K562 (cell line): ENCODE measurements around the gene SIRT7. TPM values are rescaled to one million over a fixed set of nuclear protein-coding genes. Genes with fewer than 3 reads are reported as not detected.

Experiments used
- ATAC-seq: fragments of 200-7000 bp; cut with Tn5 transposase; 3 replicates; pipeline ENCODE4 v1.9.1; 2020; ENCODE audit warnings: moderate library complexity
- BruUV-seq: library from RNA; stranded (reverse); fragments of 400-500 nt; replicated peaks from 2 replicates; lab custom pipeline; 2021; lab: Mats Ljungman, UMichigan
- CTCF ChIA-PET: fragments of 300-600 bp; formaldehyde crosslinking; extraction: SDS; loops from one replicate; lab custom pipeline; 2021; ENCODE audit warnings: low intra/inter-chr PET ratio; lab: Yijun Ruan, JAX
- POLR2A ChIA-PET: fragments of 300-600, 350-650 bp; sonication (Branson Sonifier 250); formaldehyde crosslinking; extraction: SDS; loops from one replicate; lab custom pipeline; 2021; ENCODE audit warnings: antibody characterized with exemption, inconsistent platforms; lab: Yijun Ruan, JAX
- DNase-seq, 4 experiments: peaks; one replicate each; pipeline versions ENCODE4 v3.0.0 to v3.0.0-alpha.2; 2011 to 2018; ENCODE audit warnings: low spot score in 3 of 4, mixed read lengths in 3 of 4; ENCODE audit errors: extremely low read depth in 1 of 4
- FAIRE-seq: peaks from 2 replicates; lab custom pipeline; 2011; peaks lifted over from hg19 to GRCh38; lab: Jason Lieb, UNC
- H2AFZ ChIP-seq: 2 replicates; pipeline ENCODE4 v1.6.0; 2011; ENCODE audit warnings: low read depth, low read length, control low read depth, inconsistent platforms
- H3K27ac ChIP-seq: fragments of 200-600 bp; 3 replicates; pipeline ENCODE4 v1.8.0; 2011; ENCODE audit warnings: low read depth, mild to moderate bottlenecking, control low read depth, inconsistent platforms, low read length, moderate library complexity, mixed read lengths; ENCODE audit errors: extremely low read depth
- H3K27me3 ChIP-seq, 2 experiments: fragments of 300-600 bp in 1 of 2; 2 replicates in 1 of 2; 3 replicates in 1 of 2; pipeline versions ENCODE4 v1.6.0 to v1.8.0; 2011; ENCODE audit warnings: inconsistent platforms in 2 of 2, low read length in 2 of 2, mild to moderate bottlenecking in 1 of 2, mixed read lengths in 1 of 2, moderate library complexity in 1 of 2; ENCODE audit not compliant: control insufficient read depth in 2 of 2, insufficient read depth in 2 of 2
- H3K36me3 ChIP-seq: fragments of 300-600 bp; 3 replicates; pipeline ENCODE4 v1.8.0; 2011; ENCODE audit warnings: mild to moderate bottlenecking, low read length, inconsistent platforms; ENCODE audit not compliant: control insufficient read depth, insufficient read depth
- H3K4me1 ChIP-seq, 2 experiments: fragments of 200-600 bp in 1 of 2; replicated peaks in 1 of 2; 2 replicates in 1 of 2; 3 replicates in 1 of 2; pipeline versions ENCODE4 v1.5.1 to v1.8.0; 2011; ENCODE audit warnings: inconsistent platforms in 2 of 2, low read length in 2 of 2, mild to moderate bottlenecking in 1 of 2, mixed read lengths in 1 of 2, moderate library complexity in 1 of 2; ENCODE audit not compliant: control insufficient read depth in 2 of 2, insufficient read depth in 2 of 2
- H3K4me2 ChIP-seq: 2 replicates; pipeline ENCODE4 v1.6.1; 2011; ENCODE audit warnings: low read length, control low read depth, inconsistent platforms, mixed read lengths; ENCODE audit not compliant: insufficient read depth
- H3K4me3 ChIP-seq: fragments of 200-600 bp; sonication (generic), shearing (Covaris generic); 2 replicates; pipeline ENCODE4 v1.5.1; 2016; ENCODE audit warnings: control low read depth, inconsistent platforms
- H3K79me2 ChIP-seq: fragments of 200-600 bp; 3 replicates; pipeline ENCODE4 v1.8.0; 2011; ENCODE audit warnings: low read length, inconsistent platforms; ENCODE audit not compliant: control insufficient read depth, insufficient read depth
- H3K9ac ChIP-seq, 2 experiments: 2 replicates each; pipeline versions ENCODE4 v1.6.0 to v1.6.1; 2011; ENCODE audit warnings: low read depth in 2 of 2, low read length in 2 of 2, control low read depth in 1 of 2, inconsistent platforms in 1 of 2, mild to moderate bottlenecking in 1 of 2, mixed read lengths in 1 of 2; ENCODE audit not compliant: insufficient read depth in 1 of 2
- H3K9me1 ChIP-seq: one replicate; pipeline ENCODE4 v1.6.0; 2011; ENCODE audit warnings: inconsistent platforms, mild to moderate bottlenecking, low read length, moderate library complexity; ENCODE audit not compliant: control insufficient read depth, insufficient read depth
- H3K9me3 ChIP-seq: replicated peaks from 2 replicates; pipeline ENCODE4 v1.5.1; 2011; ENCODE audit warnings: low read depth, low read length, inconsistent platforms; ENCODE audit not compliant: control insufficient read depth, insufficient read depth
- H4K20me1 ChIP-seq: replicated peaks from 2 replicates; pipeline ENCODE4 v1.6.1; 2011; ENCODE audit warnings: low read length, inconsistent platforms, mixed read lengths; ENCODE audit not compliant: control insufficient read depth, insufficient read depth
- MECOM ChIP-seq: fragments of 250-450 bp; sonication (Bioruptor Pico); IDR thresholded peaks from 2 replicates; pipeline ENCODE4 v1.8.0; 2022; ENCODE audit warnings: inconsistent platforms
- POLR2G ChIP-seq: fragments of 200-400 bp; formaldehyde crosslinking; IDR thresholded peaks from 2 replicates; pipeline ENCODE4 v1.6.1; 2017; ENCODE audit warnings: low read depth, mild to moderate bottlenecking, antibody characterized with exemption, low read length, moderate library complexity
- RBFOX2 ChIP-seq: fragments of 200-400 bp; formaldehyde crosslinking; IDR thresholded peaks from 2 replicates; pipeline ENCODE4 v1.6.1; 2017; ENCODE audit warnings: low read depth, mild to moderate bottlenecking, low read length, moderate library complexity
- RBM39 ChIP-seq: fragments of 200-400 bp; formaldehyde crosslinking; optimal IDR thresholded peaks from 2 replicates; pipeline ENCODE3; 2018; ENCODE audit warnings: low read depth, low read length
- SUPT5H ChIP-seq: fragments of 450-650 bp; IDR thresholded peaks from 2 replicates; pipeline ENCODE4 v1.6.1; 2016
- USF1 ChIP-seq: sonication (generic); formaldehyde crosslinking; IDR thresholded peaks from 2 replicates; pipeline ENCODE4 v1.9.0; 2022; ENCODE audit warnings: mild to moderate bottlenecking, missing genetic modification reagents
- WGBS: fragments of 100-300 bp; shearing (Covaris generic); methylation state at CpG from one replicate; pipeline ENCODE4 v1.1.6; 2016; ENCODE audit warnings: low coverage, mixed read lengths; ENCODE audit not compliant: insufficient coverage; ENCODE audit errors: missing lambda C conversion rate; 5-methylcytosine and 5-hydroxymethylcytosine counted together
- in situ Hi-C: fragments of 300-500 bp; cut with MboI; formaldehyde crosslinking; loops from 4 replicates; pipeline ENCODE4 v1.15.0; 2018; ENCODE audit warnings: inconsistent platforms, mixed read lengths
- intact Hi-C: fragments of 100-400 bp; cut with micrococcal nuclease; formaldehyde crosslinking; loops from 2 replicates; pipeline ENCODE4 v1.14.2; 2022
- polyA plus RNA-seq, 8 experiments: library from polyadenylated mRNA; depleted of rRNA in 4 of 8; stranded (reverse) in 5 of 8; unstranded in 3 of 8; fragments of >200 nt; fragmentation: Nextera tagmentation in 2 of 8; fragmentation: Illumina TruSeq in 1 of 8; extraction: Ambion mirVana in 2 of 8; extraction: Trizol in 1 of 8; gene quantifications; 2 replicates each; pipeline versions ENCODE4 v1.2.1 to v1.2.3, GENCODE V29; 2011 to 2014; ENCODE audit warnings: inconsistent platforms in 1 of 8, missing spikeins in 1 of 8
- total RNA-seq, 7 experiments: library from RNA; depleted of rRNA in 6 of 7; stranded (reverse); fragments of >200 nt in 6 of 7; fragmentation: Illumina TruSeq in 2 of 7; extraction: Trizol in 2 of 7; gene quantifications; 2 replicates each; pipeline versions ENCODE4 v1.2.1 to v1.2.3, GENCODE V29; 2011 to 2021; ENCODE audit warnings: low replicate concordance in 1 of 7
- TF ChIP-seq, protein P1 (sequence below): sonication (generic); formaldehyde crosslinking; IDR thresholded peaks from 2 replicates; pipeline ENCODE4 v1.8.0; 2022; ENCODE audit warnings: missing genetic modification reagents, mild to moderate bottlenecking, moderate library complexity, borderline replicate concordance

SIRT7 gene
- total and polyA plus RNA-seq, 9 of the 15 experiments (the other 6 are each of a cell fraction or from before 2014, with no cell fraction given): 1.6 to 54.8 (median 20.3) TPM

DNA sequence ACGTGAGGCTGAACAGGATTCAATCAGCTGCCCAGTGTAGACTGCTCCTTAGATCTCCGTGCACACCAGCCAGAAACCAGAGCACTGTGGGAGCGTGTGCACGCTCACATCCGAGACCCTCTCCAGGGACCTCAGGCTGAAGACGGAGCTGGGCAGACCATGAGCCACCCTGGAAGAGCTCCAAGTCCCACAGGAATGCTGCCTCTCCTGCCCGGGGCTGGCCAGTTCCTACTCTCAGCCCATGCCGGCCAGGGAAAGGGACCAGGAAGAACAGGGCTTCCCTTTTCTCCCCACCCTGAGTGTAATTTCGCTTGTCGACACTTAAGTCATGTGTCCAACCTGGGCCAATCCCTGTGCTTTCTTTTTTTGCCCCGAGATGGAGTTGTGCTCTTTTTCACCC is 33.5 kb downstream of the SIRT7 start:
- Histone ChIP-seq H3K9me1 (peaks cover 2% of the 10 kb centered on the region), H4K20me1 (0 out of 2 replicates have a peak, but pooled peaks cover 4% of the 10 kb centered on the region), H3K4me1 (peaks cover 0 to 30% of the 10 kb centered on the region in 2 experiments; a peak in 2 of 5 replicates), H3K79me2 (peaks cover 34% of the 10 kb centered on the region), H3K4me3 (no peak overlapping the region), H3K9me3 (no peaks in the 10 kb centered on the region), H3K36me3 (peaks cover 91% of the 10 kb centered on the region), H2AFZ (no peak overlapping the region), H3K9ac (no peak overlapping the region), H3K4me2 (no peak overlapping the region), H3K27me3 (no peaks in the 10 kb centered on the region), H3K27ac (no peak overlapping the region)
- intact Hi-C loops: no loop called here
- FAIRE-seq (no peak), ATAC-seq (peak; percentile 44), DNase-seq (no peak)
- POLR2A ChIA-PET: interaction anchor here (0.6 to 10.5 kb wide), 12 partner anchors 9 to 791 kb away, joined by 3 to 85 read pairs (median 4); partner anchors contain the start of gene ARHGDIA
- in situ Hi-C loops: no loop called here
- no peak for TF ChIP-seq RBM39
- TF ChIP-seq SUPT5H: peak; percentile 41; the same call in 1 of the 2 replicates
- TF ChIP-seq RBFOX2: peak; percentile 26; the same call in 1 of the 2 replicates
- no peak for TF ChIP-seq MECOM
- TF ChIP-seq USF1: peak; percentile 52; the same call in 1 of the 2 replicates
- TF ChIP-seq, protein P1, sequence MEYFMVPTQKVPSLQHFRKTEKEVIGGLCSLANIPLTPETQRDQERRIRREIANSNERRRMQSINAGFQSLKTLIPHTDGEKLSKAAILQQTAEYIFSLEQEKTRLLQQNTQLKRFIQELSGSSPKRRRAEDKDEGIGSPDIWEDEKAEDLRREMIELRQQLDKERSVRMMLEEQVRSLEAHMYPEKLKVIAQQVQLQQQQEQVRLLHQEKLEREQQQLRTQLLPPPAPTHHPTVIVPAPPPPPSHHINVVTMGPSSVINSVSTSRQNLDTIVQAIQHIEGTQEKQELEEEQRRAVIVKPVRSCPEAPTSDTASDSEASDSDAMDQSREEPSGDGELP (CRISPR knock-in tag): peak; percentile 4; the same call in 1 of the 2 replicates
- TF ChIP-seq POLR2G: 0 out of 2 replicates have a peak, but pooled peaks have one; percentile 45
- WGBS: 86% methylated on average over 9 of the region's 11 CpGs
- CTCF ChIA-PET: no interaction called here
- no TSS peak for BruUV-seq
